Measurements from ENCODE around the gene HOXB2. TPM values are rescaled to one million over a fixed set of nuclear protein-coding genes. Genes with fewer than 3 reads are reported as not detected.

HOXB2 gene
- total RNA-seq, 3 donors from 2014 or later (not counting 1 experiment from before 2014, with no cell fraction given): 21.6 to 30.5 (median 24.7) TPM

GRCh38 chr17:48550502-48551213 lies 5.7 kb upstream of the HOXB2 start:
- Mint-ChIP-seq H3K27ac (no peak overlapping the region), H3K27me3 (ENCODE audit: low read depth in 2 of 2) (peaks cover 0 to 8% of the 10 kb centered on the region in 2 donors), H3K36me3 (no peaks in the 10 kb centered on the region), H3K4me3 (no peak overlapping the region), H3K9me3 (no peaks in the 10 kb centered on the region), H3K4me1 (peaks cover 40 to 47% of the 10 kb centered on the region in 2 donors)
- DNase-seq (no peak), ATAC-seq (no peak)
- H3K4me1 ChIP-seq (ENCODE audit: control insufficient read depth, insufficient read depth, low read length): peaks cover 34% of the 10 kb centered on the region
- no peak overlapping the region for H3K4me3 ChIP-seq (ENCODE audit: low read length)
- intact Hi-C loops (cut with micrococcal nuclease): no loop called here
- TF ChIP-seq CTCF (IDR thresholded peaks at IDR 0.05): no peak
- no peaks in the 10 kb centered on the region for H3K27me3 ChIP-seq (ENCODE audit: control insufficient read depth, insufficient read depth, low read length)
- peaks cover 2% of the 10 kb centered on the region for H3K36me3 ChIP-seq (ENCODE audit: control insufficient read depth, insufficient read depth, low read length)
- no peak overlapping the region for H3K27ac ChIP-seq (ENCODE audit: low read length)
- no peaks in the 10 kb centered on the region for H3K9me3 ChIP-seq (ENCODE audit: control insufficient read depth, insufficient read depth, low read length)
- WGBS (ENCODE audit: insufficient coverage): 96% methylated on average over 70 of the region's 70 CpGs

GRCh38 chr17:48549914-48550501 lies 5.1 kb upstream of the HOXB2 start:
- no peaks in the 10 kb centered on the region for H3K9me3 ChIP-seq (ENCODE audit: control insufficient read depth, insufficient read depth, low read length)
- Mint-ChIP-seq H3K27ac (no peak overlapping the region), H3K4me3 (no peak overlapping the region), H3K9me3 (no peaks in the 10 kb centered on the region), H3K27me3 (ENCODE audit: low read depth in 2 of 2) (peaks cover 0 to 6% of the 10 kb centered on the region in 2 donors), H3K4me1 (peaks cover 38 to 47% of the 10 kb centered on the region in 2 donors), H3K36me3 (no peaks in the 10 kb centered on the region)
- intact Hi-C loops (cut with micrococcal nuclease): no loop called here
- peaks cover 38% of the 10 kb centered on the region for H3K4me1 ChIP-seq (ENCODE audit: control insufficient read depth, insufficient read depth, low read length)
- peaks cover 2% of the 10 kb centered on the region for H3K36me3 ChIP-seq (ENCODE audit: control insufficient read depth, insufficient read depth, low read length)
- H3K27ac ChIP-seq (ENCODE audit: low read length): no peak overlapping the region
- H3K27me3 ChIP-seq (ENCODE audit: control insufficient read depth, insufficient read depth, low read length): no peaks in the 10 kb centered on the region
- DNase-seq (no peak), ATAC-seq (no peak)
- 90% methylated on average over 17 of the region's 18 CpGs for WGBS (ENCODE audit: insufficient coverage)
- H3K4me3 ChIP-seq (ENCODE audit: low read length): no peak overlapping the region
- no peak for TF ChIP-seq CTCF (IDR thresholded peaks at IDR 0.05)

- DNase-seq (no peak), ATAC-seq (no peak)
- Mint-ChIP-seq H3K36me3 (no peaks in the 10 kb centered on the region), H3K4me3 (no peak overlapping the region), H3K4me1 (peaks cover 38 to 47% of the 10 kb centered on the region in 2 donors), H3K27me3 (ENCODE audit: low read depth in 2 of 2) (peaks cover 0 to 4% of the 10 kb centered on the region in 2 donors), H3K9me3 (no peaks in the 10 kb centered on the region), H3K27ac (no peak overlapping the region)
- H3K4me1 ChIP-seq (ENCODE audit: control insufficient read depth, insufficient read depth, low read length): peaks cover 37% of the 10 kb centered on the region
- H3K9me3 ChIP-seq (ENCODE audit: control insufficient read depth, insufficient read depth, low read length): no peaks in the 10 kb centered on the region
- H3K27me3 ChIP-seq (ENCODE audit: control insufficient read depth, insufficient read depth, low read length): no peaks in the 10 kb centered on the region
- no peak overlapping the region for H3K4me3 ChIP-seq (ENCODE audit: low read length)
- no peak for TF ChIP-seq CTCF (IDR thresholded peaks at IDR 0.05)
- 100% methylated on average over 2 of the region's 3 CpGs for WGBS (ENCODE audit: insufficient coverage)
- H3K36me3 ChIP-seq (ENCODE audit: control insufficient read depth, insufficient read depth, low read length): peaks cover 2% of the 10 kb centered on the region
- H3K27ac ChIP-seq (ENCODE audit: low read length): no peak overlapping the region
- intact Hi-C loops (cut with micrococcal nuclease): no loop called here
These were observed 4.3 kb upstream of the HOXB2 start for GRCh38 chr17:48549281-48549630.
